Esophagus squamous epithelium (tissue), 5 donors: Measurements from ENCODE around the gene FERMT2. TPM values are rescaled to one million over a fixed set of nuclear protein-coding genes. Genes with fewer than 3 reads are reported as not detected.

Source experiments
- DNase-seq: peaks from one replicate; lab custom pipeline; 2025; lab: John Stamatoyannopoulos, UW
- H3K27ac ChIP-seq, 4 donors: fragments of 200-600 bp; sonication (generic); one replicate each; pipeline ENCODE4 v1.5.1; 2016 to 2019; ENCODE audit warnings: mild to moderate bottlenecking in 1 of 4
- H3K27me3 ChIP-seq, 4 donors: fragments of 200-600 bp; sonication (generic); 1 replicate in 3 of 4; 2 replicates in 1 of 4; pipeline versions ENCODE4 v1.5.1 to v1.6.0; 2017 to 2021; ENCODE audit warnings: antibody characterized with exemption in 1 of 4
- H3K36me3 ChIP-seq, 3 donors: fragments of 200-600 bp; sonication (generic); one replicate each; pipeline ENCODE4 v1.5.1; 2016 to 2019
- H3K4me1 ChIP-seq, 3 donors: fragments of 200-600 bp; sonication (generic); one replicate each; pipeline ENCODE4 v1.5.1; 2017 to 2019
- H3K4me3 ChIP-seq, 4 donors: fragments of 200-600 bp; sonication (generic); 1 replicate in 3 of 4; 2 replicates in 1 of 4; pipeline ENCODE4 v1.5.1; 2016 to 2019; ENCODE audit warnings: mild to moderate bottlenecking in 2 of 4, moderate library complexity in 1 of 4
- H3K9me3 ChIP-seq, 3 donors: fragments of 200-600 bp; sonication (generic); one replicate each; pipeline ENCODE4 v1.5.1; 2016 to 2019
- CTCF ChIP-seq, 6 experiments: fragments of 450-650 bp in 4 of 6; fragments of 200-600 bp in 2 of 6; sonication (generic) in 2 of 6; IDR thresholded peaks; one replicate each; pipeline ENCODE4 v1.5.1; 2016 to 2019; ENCODE audit warnings: antibody characterized with exemption in 6 of 6, mild to moderate bottlenecking in 4 of 6, moderate library complexity in 4 of 6
- POLR2A ChIP-seq, 4 donors: fragments of 450-650 bp; IDR thresholded peaks; one replicate each; pipeline ENCODE4 v1.6.1; 2017; ENCODE audit warnings: antibody characterized with exemption in 4 of 4, mild to moderate bottlenecking in 4 of 4, moderate library complexity in 3 of 4
- WGBS, 2 donors: methylation state at CpG; one replicate each; pipeline ENCODE4 v1.1.5; 2018; 5-methylcytosine and 5-hydroxymethylcytosine counted together
- intact Hi-C: fragments of 100-400 bp; cut with DNase I; formaldehyde crosslinking; loops from one replicate; pipeline ENCODE4 v1.15.0; 2022
- total RNA-seq, 4 donors: library from RNA; depleted of rRNA; stranded (reverse); fragments of >200 nt; gene quantifications; one replicate each; pipeline ENCODE4 v1.1.0, GENCODE V29; 2016
- donor health status: DM: yes; HTN: yes; CAD: no.

FERMT2 gene
- total RNA-seq, 4 donors from 2014 or later = 1.7 to 72.1 (median 14.4) TPM

DNA sequence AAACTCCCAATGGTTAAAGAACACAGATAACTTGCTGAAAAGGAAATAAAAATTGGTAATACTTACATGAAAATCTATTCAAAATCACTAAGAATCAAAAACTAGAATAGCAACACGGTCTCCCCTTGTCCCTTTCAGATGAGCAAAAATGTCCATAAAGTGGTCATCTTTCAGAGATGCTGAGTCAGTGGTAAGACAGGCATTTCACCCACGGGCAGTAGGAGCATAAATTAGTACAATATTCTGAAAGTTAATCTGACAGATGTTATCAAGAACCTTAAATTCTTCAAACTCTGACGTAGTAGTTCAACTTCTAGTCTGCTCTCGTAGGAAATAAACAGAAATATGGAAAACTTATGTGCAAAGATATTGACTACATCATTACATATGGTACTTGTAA is 126.4 kb downstream of the FERMT2 start:
- intact Hi-C loops = loop anchor here (10.0 kb wide), 1 partner anchor 230 kb away; no protein-coding TSS in a partner anchor
- Histone ChIP-seq H3K27me3 (no peaks in the 10 kb centered on the region), H3K36me3 (no peaks in the 10 kb centered on the region), H3K27ac (no peak overlapping the region), H3K4me1 (no peaks in the 10 kb centered on the region), H3K9me3 (no peaks in the 10 kb centered on the region), H3K4me3 (no peak overlapping the region)
- 39 to 45% methylated on average over 4 of the region's 4 CpGs for WGBS, 2 donors
- no peak for DNase-seq
- no peak for TF ChIP-seq CTCF (IDR thresholded peaks at IDR 0.05)
- no peak for TF ChIP-seq POLR2A (IDR thresholded peaks at IDR 0.05)

GRCh38 chr14:52821805-52822250 is 129.0 kb downstream of the FERMT2 start:
- Histone ChIP-seq H3K4me3 (no peak overlapping the region), H3K27me3 (no peaks in the 10 kb centered on the region), H3K9me3 (no peaks in the 10 kb centered on the region), H3K4me1 (no peaks in the 10 kb centered on the region), H3K36me3 (no peaks in the 10 kb centered on the region), H3K27ac (no peak overlapping the region)
- 56 to 58% methylated on average over 7 of the region's 7 CpGs for WGBS, 2 donors
- TF ChIP-seq CTCF (IDR thresholded peaks at IDR 0.05) (no peak), POLR2A (IDR thresholded peaks at IDR 0.05) (no peak)
- no peak for DNase-seq
- intact Hi-C loops = loop anchor here (10.0 kb wide), 1 partner anchor 233 kb away; no protein-coding TSS in a partner anchor

- no peak overlapping the region for H3K27ac ChIP-seq
- H3K4me1 ChIP-seq = no peaks in the 10 kb centered on the region
- no peak for DNase-seq
- intact Hi-C loops = no loop called here
- H3K27me3 ChIP-seq = no peaks in the 10 kb centered on the region
- H3K4me3 ChIP-seq = no peak overlapping the region
- WGBS, 2 donors = 86 to 100% methylated on average over 1 of the region's 1 CpG
- H3K9me3 ChIP-seq = no peaks in the 10 kb centered on the region
- H3K36me3 ChIP-seq = no peaks in the 10 kb centered on the region
- TF ChIP-seq POLR2A (IDR thresholded peaks at IDR 0.05) = no peak
- TF ChIP-seq CTCF (IDR thresholded peaks at IDR 0.05) = no peak
These were observed 142.7 kb downstream of the FERMT2 start for GRCh38 chr14:52808101-52808500.

Other genes with a start within 250 kb of the FERMT2 start
- 100 to 1,000 TPM in 1 of 4 donors, 10 to 100 TPM in 3; 75.5 to 147 (median 82.9) TPM for gene PSMC6, start 243.8 kb downstream of the FERMT2 start, total RNA-seq
- 10 to 100 TPM in 3 of 4 donors, 1 to 10 TPM in 1; 9.7 to 19.7 (median 15.6) TPM for gene STYX, start 220.9 kb downstream of the FERMT2 start, total RNA-seq
- gene GNPNAT1, start 159.4 kb downstream of the FERMT2 start, total RNA-seq = 10 to 100 TPM in 3 of 4 donors, 1 to 10 TPM in 1; 9.4 to 27.3 (median 15.0) TPM
- 10 to 100 TPM in 1 of 4 donors, 1 to 10 TPM in 3; 1.4 to 14.3 (median 5.8) TPM for gene DDHD1, start 202.3 kb upstream of the FERMT2 start, total RNA-seq